MCF 10A (cell line): ENCODE data around the gene ZMAT5. TPM values are rescaled to one million over a fixed set of nuclear protein-coding genes. Genes with fewer than 3 reads are reported as not detected.

Experiments
- BruUV-seq: library from RNA; stranded (reverse); fragments of 400-500 nt; replicated peaks from 2 replicates; lab custom pipeline; 2021; lab: Mats Ljungman, UMichigan
- CTCF ChIA-PET: fragments of 300-600 bp; sonication (Branson Sonifier 250); formaldehyde crosslinking; extraction: SDS; loops from one replicate; lab custom pipeline; 2021; ENCODE audit warnings: antibody characterized with exemption, inconsistent platforms; lab: Yijun Ruan, JAX
- POLR2A ChIA-PET: fragments of 300-600, 350-650 bp; sonication (Branson Sonifier 250); formaldehyde crosslinking; extraction: SDS; loops from one replicate; lab custom pipeline; 2020; ENCODE audit warnings: antibody characterized with exemption, inconsistent platforms; lab: Yijun Ruan, JAX
- DNase-seq: peaks from one replicate; pipeline ENCODE4 v3.0.0-alpha.2; 2018; ENCODE audit not compliant: unreplicated experiment
- H3K27ac Mint-ChIP-seq: one replicate; pipeline ENCODE4 v1.8.0; 2022; ENCODE audit warnings: mild to moderate bottlenecking, low read depth, mixed read lengths; ENCODE audit not compliant: unreplicated experiment
- H3K27me3 Mint-ChIP-seq: one replicate; pipeline ENCODE4 v1.8.0; 2022; ENCODE audit warnings: mixed read lengths; ENCODE audit not compliant: insufficient read depth, unreplicated experiment
- H3K36me3 Mint-ChIP-seq: one replicate; pipeline ENCODE4 v1.8.0; 2022; ENCODE audit warnings: mild to moderate bottlenecking, moderate library complexity, mixed read lengths; ENCODE audit not compliant: insufficient read depth, unreplicated experiment
- H3K4me1 Mint-ChIP-seq: one replicate; pipeline ENCODE4 v1.8.0; 2022; ENCODE audit warnings: mixed read lengths; ENCODE audit not compliant: insufficient read depth, unreplicated experiment
- H3K4me3 Mint-ChIP-seq: one replicate; pipeline ENCODE4 v1.8.0; 2022; ENCODE audit warnings: mild to moderate bottlenecking, moderate library complexity, mixed read lengths; ENCODE audit not compliant: unreplicated experiment
- H3K9me3 Mint-ChIP-seq: one replicate; pipeline ENCODE4 v1.8.0; 2022; ENCODE audit warnings: mixed read lengths; ENCODE audit not compliant: unreplicated experiment
- CTCF ChIP-seq: fragments of 200-600 bp; IDR thresholded peaks from one replicate; pipeline ENCODE4 v1.8.0; 2022; ENCODE audit warnings: antibody characterized with exemption, mild to moderate bottlenecking; ENCODE audit not compliant: unreplicated experiment
- intact Hi-C: fragments of 100-400 bp; cut with micrococcal nuclease; formaldehyde crosslinking; loops from 2 replicates; pipeline ENCODE4 v1.14.1; 2022
- total RNA-seq: library from RNA; stranded (reverse); gene quantifications from 2 replicates; pipeline ENCODE4 v1.2.3, GENCODE V29; 2022

ZMAT5 gene
- total RNA-seq, 1 experiment from 2014 or later = 19.0 TPM

DNA sequence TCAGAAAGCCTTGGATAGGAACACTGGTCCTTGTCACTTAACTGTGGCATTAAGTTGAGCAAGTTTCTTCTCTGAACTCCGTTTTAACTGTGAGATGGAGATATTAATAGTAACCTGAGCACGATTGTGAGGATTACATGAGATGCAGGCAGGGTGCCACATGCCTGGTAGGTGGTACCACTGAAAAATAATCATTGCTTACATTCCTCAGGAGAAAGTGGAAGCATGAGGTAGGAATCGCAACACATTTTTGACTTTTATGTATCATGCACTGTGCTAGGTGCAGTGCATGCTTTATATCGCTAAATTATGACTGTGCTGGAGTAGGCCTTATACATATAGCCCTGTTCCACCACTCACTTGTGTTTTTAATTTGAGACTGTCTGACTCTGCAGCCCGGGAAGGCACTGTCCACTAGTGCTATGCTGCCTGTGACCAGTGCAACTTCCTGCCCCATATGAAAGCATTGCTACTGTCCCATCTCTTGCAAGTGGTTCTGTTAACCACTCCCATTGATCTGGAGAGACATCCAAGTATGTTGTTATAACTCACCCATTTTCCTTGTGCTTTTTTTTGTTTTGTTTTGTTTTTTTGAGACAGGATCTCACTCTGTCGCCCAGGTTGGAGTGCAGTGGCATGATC, 1.4 kb upstream of the ZMAT5 start:
- Mint-ChIP-seq H3K4me1 (peaks cover 22% of the 10 kb centered on the region), H3K4me3 (peak overlapping the region; percentile 99), H3K27ac (peak overlapping the region; percentile 100), H3K9me3 (no peaks in the 10 kb centered on the region), H3K36me3 (peaks cover 25% of the 10 kb centered on the region), H3K27me3 (no peaks in the 10 kb centered on the region)
- no peak for DNase-seq
- ChIA-PET CTCF (interaction anchor here (0.6 to 0.7 kb wide), 2 partner anchors 59 to 232 kb away, joined by 3 to 5 read pairs; no protein-coding TSS in a partner anchor), POLR2A (interaction anchor here (0.6 to 1.9 kb wide), 2 partner anchors 140 to 1881 kb away, joined by 4 to 9 read pairs; no protein-coding TSS in a partner anchor)
- no TSS peak for BruUV-seq
- intact Hi-C loops = no loop called here
- no peak for TF ChIP-seq CTCF

- H3K27ac Mint-ChIP-seq = peak within 1 kb of the TSS; percentile 100
- ChIA-PET CTCF (interaction anchor here (0.5 to 0.7 kb wide), 5 partner anchors 51 to 620 kb away, joined by 3 to 4 read pairs (median 3); partner anchors contain the start of gene RNF215), POLR2A (interaction anchor here (0.6 to 1.9 kb wide), 23 partner anchors 10 to 1880 kb away, joined by 3 to 16 read pairs (median 5); partner anchors contain the start of genes ASCC2, MTMR3 and THOC5)
- no peaks in the 10 kb centered on the region for H3K9me3 Mint-ChIP-seq
- BruUV-seq = TSS peak; percentile 79
- no peak for TF ChIP-seq CTCF
- H3K4me1 Mint-ChIP-seq = peaks cover 17% of the 10 kb centered on the region
- no peaks in the 10 kb centered on the region for H3K27me3 Mint-ChIP-seq
- intact Hi-C loops = no loop called here
- H3K36me3 Mint-ChIP-seq = peaks cover 25% of the 10 kb centered on the region
- DNase-seq = peak; percentile 91
- H3K4me3 Mint-ChIP-seq = peak within 1 kb of the TSS; percentile 99
These were observed 604 bp upstream of the ZMAT5 start, which contains the start of gene UQCR10 for GRCh38 chr22:29767171-29768051. Gene UQCR10, plus strand, starts transcription at chr22:29767369. Its CDS starts 30 bp downstream, at chr22:29767399.

- peak overlapping the region; percentile 99 for H3K4me3 Mint-ChIP-seq
- H3K27me3 Mint-ChIP-seq = no peaks in the 10 kb centered on the region
- TF ChIP-seq CTCF = no peak
- intact Hi-C loops = no loop called here
- peaks cover 11% of the 10 kb centered on the region for H3K4me1 Mint-ChIP-seq
- H3K36me3 Mint-ChIP-seq = peaks cover 25% of the 10 kb centered on the region
- no peaks in the 10 kb centered on the region for H3K9me3 Mint-ChIP-seq
- no peak for DNase-seq
- BruUV-seq = TSS peak; percentile 61
- peak overlapping the region; percentile 100 for H3K27ac Mint-ChIP-seq
- POLR2A ChIA-PET = interaction anchor here (0.6 to 1.9 kb wide), 23 partner anchors 9 to 431 kb away, joined by 3 to 16 read pairs (median 5); partner anchors contain the start of genes ASCC2, MTMR3 and THOC5
- CTCF ChIA-PET = interaction anchor here (0.5 to 0.8 kb wide), 3 partner anchors 49 to 239 kb away, joined by 3 read pairs; no protein-coding TSS in a partner anchor
These were observed 739 bp downstream of the ZMAT5 start for GRCh38 chr22:29765905-29766631.
